HEK293 (cell line): ENCODE results near the gene TTLL10.

ENCODE experiments used
- HOXC10 ChIP-seq: sonication (generic); formaldehyde crosslinking; IDR thresholded peaks from 2 replicates; pipeline ENCODE4 v1.8.1; 2023; ENCODE audit warnings: mild to moderate bottlenecking, missing genetic modification reagents
- KLF1 ChIP-seq: fragments of 450-650 bp; formaldehyde crosslinking; IDR thresholded peaks from 2 replicates; pipeline ENCODE4 v1.5.1; 2016; ENCODE audit warnings: missing biosample characterization, missing genetic modification characterization
- OSR2 ChIP-seq: fragments of 450-650 bp; formaldehyde crosslinking; IDR thresholded peaks from 2 replicates; pipeline ENCODE4 v1.5.1; 2016; ENCODE audit warnings: missing biosample characterization, missing genetic modification characterization
- SP2 ChIP-seq: fragments of 450-650 bp; formaldehyde crosslinking; IDR thresholded peaks from 2 replicates; pipeline ENCODE4 v1.5.1; 2016; ENCODE audit warnings: missing biosample characterization, missing genetic modification characterization
- SP3 ChIP-seq: fragments of 450-650 bp; formaldehyde crosslinking; IDR thresholded peaks from 2 replicates; pipeline ENCODE4 v1.5.1; 2016; ENCODE audit warnings: missing biosample characterization, missing genetic modification characterization
- SP7 ChIP-seq: fragments of 450-650 bp; formaldehyde crosslinking; IDR thresholded peaks from 2 replicates; pipeline ENCODE4 v1.5.1; 2016; ENCODE audit warnings: missing biosample characterization, missing genetic modification characterization
- TCF7L2 ChIP-seq: IDR thresholded peaks from 2 replicates; pipeline ENCODE4 v1.6.1; 2011; ENCODE audit warnings: low read depth, mild to moderate bottlenecking, inconsistent platforms, low read length, moderate library complexity, borderline replicate concordance
- ZBTB48 ChIP-seq: fragments of 450-650 bp; formaldehyde crosslinking; IDR thresholded peaks from 2 replicates; pipeline ENCODE4 v1.5.1; 2016; ENCODE audit warnings: missing biosample characterization, missing genetic modification characterization
- ZNF112 ChIP-seq: fragments of 450-650 bp; formaldehyde crosslinking; IDR thresholded peaks from 2 replicates; pipeline ENCODE4 v1.5.0; 2017; ENCODE audit warnings: missing biosample characterization, missing genetic modification characterization
- ZNF146 ChIP-seq: fragments of 450-650 bp; formaldehyde crosslinking; IDR thresholded peaks from 2 replicates; pipeline ENCODE4 v1.5.1; 2016; ENCODE audit warnings: missing biosample characterization, missing genetic modification characterization
- ZNF169 ChIP-seq: fragments of 450-650 bp; formaldehyde crosslinking; IDR thresholded peaks from 2 replicates; pipeline ENCODE4 v1.5.1; 2016; ENCODE audit warnings: missing biosample characterization, missing genetic modification characterization
- ZNF239 ChIP-seq: fragments of 450-650 bp; formaldehyde crosslinking; IDR thresholded peaks from 2 replicates; pipeline ENCODE4 v1.5.1; 2016; ENCODE audit warnings: missing biosample characterization, missing genetic modification characterization
- ZNF274 ChIP-seq, 2 experiments: fragments of 200-500 bp in 1 of 2; fragments of 450-650 bp in 1 of 2; sonication (Bioruptor generic) in 1 of 2; formaldehyde crosslinking in 1 of 2; IDR thresholded peaks; 2 replicates each; pipeline versions ENCODE4 v1.5.1 to v1.6.1; 2014 to 2016; ENCODE audit warnings: borderline replicate concordance in 1 of 2, inconsistent platforms in 1 of 2, low read length in 1 of 2, missing biosample characterization in 1 of 2, missing genetic modification characterization in 1 of 2
- ZNF324 ChIP-seq: fragments of 450-650 bp; formaldehyde crosslinking; IDR thresholded peaks from 2 replicates; pipeline ENCODE4 v1.5.1; 2016; ENCODE audit warnings: missing biosample characterization, missing genetic modification characterization
- ZNF391 ChIP-seq: fragments of 450-650 bp; formaldehyde crosslinking; IDR thresholded peaks from 2 replicates; pipeline ENCODE4 v1.5.1; 2016; ENCODE audit warnings: low read depth, missing biosample characterization, missing genetic modification characterization, borderline replicate concordance
- ZNF394 ChIP-seq: fragments of 450-650 bp; formaldehyde crosslinking; IDR thresholded peaks from 2 replicates; pipeline ENCODE4 v1.5.1; 2016; ENCODE audit warnings: missing biosample characterization, missing genetic modification characterization, mild to moderate bottlenecking, moderate library complexity, borderline replicate concordance
- ZNF501 ChIP-seq: fragments of 450-650 bp; formaldehyde crosslinking; IDR thresholded peaks from 2 replicates; pipeline ENCODE4 v1.5.1; 2016; ENCODE audit warnings: missing biosample characterization, missing genetic modification characterization
- ZNF549 ChIP-seq: fragments of 450-650 bp; IDR thresholded peaks from 2 replicates; pipeline ENCODE4 v1.5.1; 2018; ENCODE audit warnings: missing biosample characterization, missing genetic modification characterization, mild to moderate bottlenecking, inconsistent platforms, moderate library complexity
- ZNF558 ChIP-seq: fragments of 450-650 bp; formaldehyde crosslinking; IDR thresholded peaks from 2 replicates; pipeline ENCODE4 v1.5.1; 2016; ENCODE audit warnings: missing biosample characterization, missing genetic modification characterization
- ZNF629 ChIP-seq: fragments of 450-650 bp; formaldehyde crosslinking; IDR thresholded peaks from 2 replicates; pipeline ENCODE4 v1.5.1; 2017; ENCODE audit warnings: missing biosample characterization, missing genetic modification characterization
- ZNF843 ChIP-seq: fragments of 450-650 bp; formaldehyde crosslinking; IDR thresholded peaks from 2 replicates; pipeline ENCODE4 v1.5.1; 2016; ENCODE audit warnings: missing biosample characterization, missing genetic modification characterization
- TF ChIP-seq, protein P1 (sequence below): fragments of 450-650 bp; formaldehyde crosslinking; IDR thresholded peaks from 2 replicates; pipeline ENCODE4 v1.5.1; 2017; ENCODE audit warnings: missing biosample characterization, missing genetic modification characterization
- TF ChIP-seq, protein P2 (sequence below): fragments of 450-650 bp; formaldehyde crosslinking; conservative IDR thresholded peaks from 2 replicates; pipeline ENCODE4 v1.5.1; 2016; ENCODE audit warnings: low read depth, missing biosample characterization, missing genetic modification characterization
- TF ChIP-seq, protein P3 (sequence below): fragments of 450-650 bp; formaldehyde crosslinking; IDR thresholded peaks from 2 replicates; pipeline ENCODE4 v1.5.1; 2016; ENCODE audit warnings: missing biosample characterization, missing genetic modification characterization
- TF ChIP-seq, protein P4 (sequence below): fragments of 450-650 bp; formaldehyde crosslinking; IDR thresholded peaks from 2 replicates; pipeline ENCODE4 v1.5.1; 2016; ENCODE audit warnings: missing biosample characterization, missing genetic modification characterization

The TTLL10 gene

DNA sequence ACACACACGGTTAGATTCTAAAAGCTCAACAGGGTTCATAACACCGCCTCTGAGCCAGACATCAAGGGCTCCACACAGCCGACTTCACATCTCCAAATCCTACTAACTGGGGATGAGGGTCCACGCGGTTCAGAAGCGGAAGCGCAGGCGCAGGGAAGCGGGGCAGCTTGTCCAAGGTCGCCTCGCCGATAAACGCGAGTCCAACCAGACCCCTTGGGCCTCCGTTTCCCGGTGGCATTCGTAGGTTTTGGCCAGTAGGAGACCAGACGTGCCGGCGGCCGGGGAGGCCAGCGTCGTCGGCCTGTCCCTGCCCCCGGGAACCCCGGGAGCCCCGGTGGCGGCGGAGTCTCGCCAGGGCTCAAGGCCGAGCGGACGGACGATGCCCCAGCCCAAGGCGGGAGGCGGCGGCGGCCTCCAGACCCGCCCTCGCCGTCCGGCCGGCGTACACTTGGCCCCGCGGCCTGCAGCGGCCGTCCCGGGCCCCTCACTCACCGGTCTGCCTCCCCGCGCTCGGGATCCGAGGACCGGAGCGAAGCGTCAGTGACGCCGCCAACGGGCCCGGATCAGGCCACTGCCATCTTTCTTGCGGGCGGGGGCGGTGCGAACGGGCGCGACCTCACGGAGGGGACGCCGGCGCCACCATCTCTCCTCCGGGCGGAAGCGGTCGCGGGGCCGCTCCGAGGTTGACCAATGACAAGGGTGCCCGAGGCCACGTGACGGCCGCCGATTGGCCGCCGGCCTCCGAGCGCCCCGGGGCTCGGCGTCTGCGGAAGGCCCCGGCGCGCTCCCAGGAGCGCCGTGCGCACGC lies 57.9 kb downstream of the TTLL10 start, which contains the start of gene SDF4 (continued):
- TF ChIP-seq SP2 (tag by site-specific recombination), result peak; percentile 86
- no peak for TF ChIP-seq ZNF112 (tag by site-specific recombination)
- TF ChIP-seq ZNF558 (tag by site-specific recombination), result no peak
- TF ChIP-seq ZNF391 (tag by site-specific recombination), result peak; percentile 74; the same call in 1 of the 2 replicates
- peak; percentile 44; the same call in 1 of the 2 replicates for TF ChIP-seq ZNF629
- no peak for TF ChIP-seq ZNF146 (tag by site-specific recombination)
- TF ChIP-seq HOXC10 (CRISPR knock-in tag), result peak; percentile 14; the same call in 1 of the 2 replicates
- TF ChIP-seq ZNF239, result no peak
- peak; percentile 39; the same call in 1 of the 2 replicates for TF ChIP-seq KLF1 (tag by site-specific recombination)
- TF ChIP-seq ZNF324 (tag by site-specific recombination), result no peak
- 0 out of 2 replicates have a peak, but pooled peaks have one; percentile 37 for TF ChIP-seq ZNF843
- TF ChIP-seq, protein P1, sequence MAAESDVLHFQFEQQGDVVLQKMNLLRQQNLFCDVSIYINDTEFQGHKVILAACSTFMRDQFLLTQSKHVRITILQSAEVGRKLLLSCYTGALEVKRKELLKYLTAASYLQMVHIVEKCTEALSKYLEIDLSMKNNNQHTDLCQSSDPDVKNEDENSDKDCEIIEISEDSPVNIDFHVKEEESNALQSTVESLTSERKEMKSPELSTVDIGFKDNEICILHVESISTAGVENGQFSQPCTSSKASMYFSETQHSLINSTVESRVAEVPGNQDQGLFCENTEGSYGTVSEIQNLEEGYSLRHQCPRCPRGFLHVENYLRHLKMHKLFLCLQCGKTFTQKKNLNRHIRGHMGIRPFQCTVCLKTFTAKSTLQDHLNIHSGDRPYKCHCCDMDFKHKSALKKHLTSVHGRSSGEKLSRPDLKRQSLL (tag by site-specific recombination), result peak; percentile 13; the same call in 1 of the 2 replicates
- TF ChIP-seq, protein P2, sequence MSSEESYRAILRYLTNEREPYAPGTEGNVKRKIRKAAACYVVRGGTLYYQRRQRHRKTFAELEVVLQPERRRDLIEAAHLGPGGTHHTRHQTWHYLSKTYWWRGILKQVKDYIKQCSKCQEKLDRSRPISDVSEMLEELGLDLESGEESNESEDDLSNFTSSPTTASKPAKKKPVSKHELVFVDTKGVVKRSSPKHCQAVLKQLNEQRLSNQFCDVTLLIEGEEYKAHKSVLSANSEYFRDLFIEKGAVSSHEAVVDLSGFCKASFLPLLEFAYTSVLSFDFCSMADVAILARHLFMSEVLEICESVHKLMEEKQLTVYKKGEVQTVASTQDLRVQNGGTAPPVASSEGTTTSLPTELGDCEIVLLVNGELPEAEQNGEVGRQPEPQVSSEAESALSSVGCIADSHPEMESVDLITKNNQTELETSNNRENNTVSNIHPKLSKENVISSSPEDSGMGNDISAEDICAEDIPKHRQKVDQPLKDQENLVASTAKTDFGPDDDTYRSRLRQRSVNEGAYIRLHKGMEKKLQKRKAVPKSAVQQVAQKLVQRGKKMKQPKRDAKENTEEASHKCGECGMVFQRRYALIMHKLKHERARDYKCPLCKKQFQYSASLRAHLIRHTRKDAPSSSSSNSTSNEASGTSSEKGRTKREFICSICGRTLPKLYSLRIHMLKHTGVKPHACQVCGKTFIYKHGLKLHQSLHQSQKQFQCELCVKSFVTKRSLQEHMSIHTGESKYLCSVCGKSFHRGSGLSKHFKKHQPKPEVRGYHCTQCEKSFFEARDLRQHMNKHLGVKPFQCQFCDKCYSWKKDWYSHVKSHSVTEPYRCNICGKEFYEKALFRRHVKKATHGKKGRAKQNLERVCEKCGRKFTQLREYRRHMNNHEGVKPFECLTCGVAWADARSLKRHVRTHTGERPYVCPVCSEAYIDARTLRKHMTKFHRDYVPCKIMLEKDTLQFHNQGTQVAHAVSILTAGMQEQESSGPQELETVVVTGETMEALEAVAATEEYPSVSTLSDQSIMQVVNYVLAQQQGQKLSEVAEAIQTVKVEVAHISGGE (tag by site-specific recombination), result peak; percentile 71; the same call in 1 of the 2 replicates
- TF ChIP-seq ZNF274 (IDR thresholded peaks at IDR 0.05; ENCODE audit: low read length), result no peak
- TF ChIP-seq ZNF274 (tag by site-specific recombination; IDR thresholded peaks at IDR 0.05; ENCODE audit: borderline replicate concordance), result no peak
- TF ChIP-seq ZBTB48 (tag by site-specific recombination), result peak; percentile 74
- TF ChIP-seq ZNF169, result no peak
- no peak for TF ChIP-seq ZNF549 (tag by site-specific recombination)
- 0 out of 2 replicates have a peak, but pooled peaks have one; percentile 14 for TF ChIP-seq OSR2 (tag by site-specific recombination)
- TF ChIP-seq ZNF394 (tag by site-specific recombination), result no peak
- peak; percentile 72 for TF ChIP-seq SP3
- TF ChIP-seq, protein P3, sequence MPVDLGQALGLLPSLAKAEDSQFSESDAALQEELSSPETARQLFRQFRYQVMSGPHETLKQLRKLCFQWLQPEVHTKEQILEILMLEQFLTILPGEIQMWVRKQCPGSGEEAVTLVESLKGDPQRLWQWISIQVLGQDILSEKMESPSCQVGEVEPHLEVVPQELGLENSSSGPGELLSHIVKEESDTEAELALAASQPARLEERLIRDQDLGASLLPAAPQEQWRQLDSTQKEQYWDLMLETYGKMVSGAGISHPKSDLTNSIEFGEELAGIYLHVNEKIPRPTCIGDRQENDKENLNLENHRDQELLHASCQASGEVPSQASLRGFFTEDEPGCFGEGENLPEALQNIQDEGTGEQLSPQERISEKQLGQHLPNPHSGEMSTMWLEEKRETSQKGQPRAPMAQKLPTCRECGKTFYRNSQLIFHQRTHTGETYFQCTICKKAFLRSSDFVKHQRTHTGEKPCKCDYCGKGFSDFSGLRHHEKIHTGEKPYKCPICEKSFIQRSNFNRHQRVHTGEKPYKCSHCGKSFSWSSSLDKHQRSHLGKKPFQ (tag by site-specific recombination), result no peak
- TF ChIP-seq ZNF501 (tag by site-specific recombination), result no peak
- TF ChIP-seq TCF7L2, result no peak
- peak; percentile 57; the same call in 1 of the 2 replicates for TF ChIP-seq SP7 (tag by site-specific recombination)
- TF ChIP-seq, protein P4, sequence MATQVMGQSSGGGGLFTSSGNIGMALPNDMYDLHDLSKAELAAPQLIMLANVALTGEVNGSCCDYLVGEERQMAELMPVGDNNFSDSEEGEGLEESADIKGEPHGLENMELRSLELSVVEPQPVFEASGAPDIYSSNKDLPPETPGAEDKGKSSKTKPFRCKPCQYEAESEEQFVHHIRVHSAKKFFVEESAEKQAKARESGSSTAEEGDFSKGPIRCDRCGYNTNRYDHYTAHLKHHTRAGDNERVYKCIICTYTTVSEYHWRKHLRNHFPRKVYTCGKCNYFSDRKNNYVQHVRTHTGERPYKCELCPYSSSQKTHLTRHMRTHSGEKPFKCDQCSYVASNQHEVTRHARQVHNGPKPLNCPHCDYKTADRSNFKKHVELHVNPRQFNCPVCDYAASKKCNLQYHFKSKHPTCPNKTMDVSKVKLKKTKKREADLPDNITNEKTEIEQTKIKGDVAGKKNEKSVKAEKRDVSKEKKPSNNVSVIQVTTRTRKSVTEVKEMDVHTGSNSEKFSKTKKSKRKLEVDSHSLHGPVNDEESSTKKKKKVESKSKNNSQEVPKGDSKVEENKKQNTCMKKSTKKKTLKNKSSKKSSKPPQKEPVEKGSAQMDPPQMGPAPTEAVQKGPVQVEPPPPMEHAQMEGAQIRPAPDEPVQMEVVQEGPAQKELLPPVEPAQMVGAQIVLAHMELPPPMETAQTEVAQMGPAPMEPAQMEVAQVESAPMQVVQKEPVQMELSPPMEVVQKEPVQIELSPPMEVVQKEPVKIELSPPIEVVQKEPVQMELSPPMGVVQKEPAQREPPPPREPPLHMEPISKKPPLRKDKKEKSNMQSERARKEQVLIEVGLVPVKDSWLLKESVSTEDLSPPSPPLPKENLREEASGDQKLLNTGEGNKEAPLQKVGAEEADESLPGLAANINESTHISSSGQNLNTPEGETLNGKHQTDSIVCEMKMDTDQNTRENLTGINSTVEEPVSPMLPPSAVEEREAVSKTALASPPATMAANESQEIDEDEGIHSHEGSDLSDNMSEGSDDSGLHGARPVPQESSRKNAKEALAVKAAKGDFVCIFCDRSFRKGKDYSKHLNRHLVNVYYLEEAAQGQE (tag by site-specific recombination), result no peak
